Neural cell (in vitro differentiated cells): ENCODE data around the gene TPPP3. TPM values are rescaled to one million over a fixed set of nuclear protein-coding genes. Genes with fewer than 3 reads are reported as not detected.

ENCODE experiments used
- H2AFZ ChIP-seq: fragments of 200-600, 300-800 bp; sonication (generic), shearing (Covaris generic); 2 replicates; pipeline ENCODE4 v1.6.0; 2014; ENCODE audit warnings: low read depth, mild to moderate bottlenecking, antibody characterized with exemption, low read length, moderate library complexity
- H3F3A ChIP-seq: fragments of 200-600 bp; shearing (Covaris generic); 2 replicates; pipeline ENCODE4 v1.6.1; 2016; ENCODE audit warnings: mild to moderate bottlenecking, moderate library complexity, mixed read lengths, antibody characterized with exemption, low read length; ENCODE audit not compliant: insufficient read depth, poor library complexity, severe bottlenecking
- H3K27ac ChIP-seq: fragments of 200-600, 300-800 bp; sonication (generic), shearing (Covaris generic); 2 replicates; pipeline ENCODE4 v1.5.1; 2014; ENCODE audit warnings: mild to moderate bottlenecking, low read length, moderate library complexity
- H3K27me3 ChIP-seq: fragments of 300-800, 200-600 bp; sonication (generic), shearing (Covaris generic); 2 replicates; pipeline ENCODE4 v1.6.0; 2014; ENCODE audit warnings: mild to moderate bottlenecking, low read depth, low read length, moderate library complexity; ENCODE audit not compliant: insufficient read depth
- H3K36me3 ChIP-seq: fragments of 300-800, 200-600 bp; sonication (generic), shearing (Covaris generic); 2 replicates; pipeline ENCODE4 v1.5.1; 2014; ENCODE audit warnings: mild to moderate bottlenecking, antibody characterized with exemption, low read length, moderate library complexity; ENCODE audit not compliant: insufficient read depth
- H3K4me2 ChIP-seq: fragments of 300-800, 200-600 bp; sonication (generic), shearing (Covaris generic); 2 replicates; pipeline ENCODE4 v1.6.0; 2014; ENCODE audit warnings: mild to moderate bottlenecking, low read length
- H3K4me3 ChIP-seq: fragments of 300-800, 200-600 bp; sonication (generic), shearing (Covaris generic); 2 replicates; pipeline ENCODE4 v1.5.1; 2014; ENCODE audit warnings: mild to moderate bottlenecking, low read length, moderate library complexity
- H3K79me2 ChIP-seq: fragments of 200-600 bp; shearing (Covaris generic); replicated peaks from 2 replicates; pipeline ENCODE4 v1.6.0; 2014; ENCODE audit warnings: mild to moderate bottlenecking, low read length, moderate library complexity; ENCODE audit not compliant: insufficient read depth
- H3K9ac ChIP-seq: fragments of 300-800, 200-600 bp; sonication (generic), shearing (Covaris generic); 2 replicates; pipeline ENCODE4 v1.6.1; 2016; ENCODE audit warnings: mild to moderate bottlenecking, low read length, mixed read lengths
- H3K9me2 ChIP-seq: fragments of 200-600 bp; shearing (Covaris generic); 2 replicates; pipeline ENCODE4 v1.6.1; 2016; ENCODE audit warnings: mild to moderate bottlenecking, low read length, mixed read lengths; ENCODE audit not compliant: insufficient read depth
- H3K9me3 ChIP-seq: fragments of 200-600, 300-800 bp; sonication (generic), shearing (Covaris generic); 2 replicates; pipeline ENCODE4 v1.6.1; 2016; ENCODE audit warnings: mild to moderate bottlenecking, mixed run types, low read length, moderate library complexity, mixed read lengths
- H4K20me1 ChIP-seq: fragments of 200-600 bp; shearing (Covaris generic); 2 replicates; pipeline ENCODE4 v1.6.1; 2016; ENCODE audit warnings: mild to moderate bottlenecking, mixed run types; ENCODE audit not compliant: insufficient read depth
- CTCF ChIP-seq: fragments of 450-650 bp; IDR thresholded peaks from 2 replicates; pipeline ENCODE4 v1.5.1; 2014; ENCODE audit warnings: antibody characterized with exemption, mild to moderate bottlenecking, moderate library complexity; ENCODE audit not compliant: poor library complexity, severe bottlenecking
- EP300 ChIP-seq: fragments of 450-650 bp; conservative IDR thresholded peaks from 2 replicates; pipeline ENCODE4 v1.6.1; 2014; ENCODE audit warnings: antibody characterized with exemption, mild to moderate bottlenecking, moderate library complexity; ENCODE audit not compliant: poor library complexity, severe bottlenecking
- EZH2 ChIP-seq: fragments of 200-600, 300-800 bp; shearing (Covaris generic), sonication (generic); IDR thresholded peaks from 2 replicates; pipeline ENCODE4 v1.6.1; 2014; ENCODE audit warnings: antibody characterized with exemption, low read length, borderline replicate concordance, mild to moderate bottlenecking; ENCODE audit not compliant: insufficient read depth, poor library complexity, severe bottlenecking
- MXI1 ChIP-seq: fragments of 450-650 bp; conservative IDR thresholded peaks from 2 replicates; pipeline ENCODE4 v1.6.1; 2014; ENCODE audit warnings: antibody characterized with exemption, mild to moderate bottlenecking; ENCODE audit not compliant: poor library complexity, severe bottlenecking
- POLR2AphosphoS5 ChIP-seq: IDR thresholded peaks from 2 replicates; pipeline ENCODE4 v1.6.1; 2012
- RAD21 ChIP-seq: fragments of 450-650 bp; conservative IDR thresholded peaks from 2 replicates; pipeline ENCODE4 v1.6.1; 2014; ENCODE audit warnings: antibody characterized with exemption, mild to moderate bottlenecking, moderate library complexity
- REST ChIP-seq: IDR thresholded peaks from 2 replicates; pipeline ENCODE4 v1.6.1; 2012; ENCODE audit warnings: borderline replicate concordance
- SMC3 ChIP-seq: fragments of 450-650 bp; conservative IDR thresholded peaks from 2 replicates; pipeline ENCODE4 v1.6.1; 2014; ENCODE audit warnings: antibody characterized with exemption, mild to moderate bottlenecking, moderate library complexity; ENCODE audit not compliant: poor library complexity
- TAF1 ChIP-seq: IDR thresholded peaks from 2 replicates; pipeline ENCODE4 v1.6.1; 2012; ENCODE audit warnings: low read depth
- polyA plus RNA-seq: library from polyadenylated mRNA; depleted of rRNA; stranded (reverse); fragments of >200 nt; gene quantifications from 2 replicates; pipeline ENCODE4 v1.2.3, GENCODE V29; 2014

The TPPP3 gene
- polyA plus RNA-seq, 1 donor from 2014 or later, result 2.7 TPM

- H3K27me3 ChIP-seq, result peaks cover 7% of the 10 kb centered on the region
- H2AFZ ChIP-seq, result no peak overlapping the region
- no peaks in the 10 kb centered on the region for H3K9me3 ChIP-seq
- H3K9me2 ChIP-seq, result no peaks in the 10 kb centered on the region
- no peak for TF ChIP-seq SMC3
- TF ChIP-seq RAD21, result no peak
- TF ChIP-seq CTCF, result no peak
- no peak for TF ChIP-seq POLR2AphosphoS5
- TF ChIP-seq TAF1, result no peak
- no peak for TF ChIP-seq EZH2
- no peak for TF ChIP-seq EP300
- no peak for TF ChIP-seq MXI1
- TF ChIP-seq REST, result no peak
- no peak overlapping the region for H3K4me2 ChIP-seq
- no peak overlapping the region for H3K27ac ChIP-seq
- H3K36me3 ChIP-seq, result no peaks in the 10 kb centered on the region
- H3K4me3 ChIP-seq, result no peak overlapping the region
- no peak overlapping the region for H3K9ac ChIP-seq
- no peaks in the 10 kb centered on the region for H3F3A ChIP-seq
- no peaks in the 10 kb centered on the region for H3K79me2 ChIP-seq
- H4K20me1 ChIP-seq, result no peaks in the 10 kb centered on the region
Observed at GRCh38 chr16:67436640-67437193, 43.4 kb upstream of the TPPP3 start.

- no peak overlapping the region for H3K4me2 ChIP-seq
- TF ChIP-seq SMC3, result no peak
- no peak for TF ChIP-seq EP300
- TF ChIP-seq RAD21, result no peak
- no peak for TF ChIP-seq POLR2AphosphoS5
- TF ChIP-seq EZH2, result no peak
- TF ChIP-seq REST, result no peak
- no peak for TF ChIP-seq TAF1
- H3K9ac ChIP-seq, result no peak overlapping the region
- H3K27me3 ChIP-seq, result peaks cover 11% of the 10 kb centered on the region
- no peaks in the 10 kb centered on the region for H3K79me2 ChIP-seq
- no peaks in the 10 kb centered on the region for H3K9me2 ChIP-seq
- H3K36me3 ChIP-seq, result no peaks in the 10 kb centered on the region
- H3F3A ChIP-seq, result no peaks in the 10 kb centered on the region
- H3K4me3 ChIP-seq, result no peak overlapping the region
- H3K9me3 ChIP-seq, result no peaks in the 10 kb centered on the region
- no peaks in the 10 kb centered on the region for H4K20me1 ChIP-seq
- no peak overlapping the region for H2AFZ ChIP-seq
- no peak overlapping the region for H3K27ac ChIP-seq
Observed at GRCh38 chr16:67435758-67436164, 42.5 kb upstream of the TPPP3 start.
